K562 (cell line): ENCODE results near the gene CCDC181. TPM values are rescaled to one million over a fixed set of nuclear protein-coding genes. Genes with fewer than 3 reads are reported as not detected.

Experiments
- BDP1 ChIP-seq: IDR thresholded peaks from 3 replicates; pipeline ENCODE4 v1.6.1; 2011; ENCODE audit not compliant: insufficient read length, insufficient read depth
- CC2D1A ChIP-seq: fragments of 450-650 bp; IDR thresholded peaks from 2 replicates; pipeline ENCODE4 v1.6.1; 2017; ENCODE audit warnings: mild to moderate bottlenecking
- CTCFL ChIP-seq: IDR thresholded peaks from 2 replicates; pipeline ENCODE4 v1.6.1; 2011; ENCODE audit warnings: borderline replicate concordance, low read depth, mild to moderate bottlenecking, moderate library complexity, low read length; ENCODE audit not compliant: insufficient read depth, poor library complexity, severe bottlenecking
- DEAF1 ChIP-seq: fragments of 450-650 bp; formaldehyde crosslinking; IDR thresholded peaks from 2 replicates; pipeline ENCODE4 v1.4.0; 2020; ENCODE audit warnings: mild to moderate bottlenecking, moderate library complexity
- EP400 ChIP-seq: fragments of 450-650 bp; IDR thresholded peaks from 2 replicates; pipeline ENCODE4 v1.6.1; 2017; ENCODE audit warnings: antibody characterized with exemption, mild to moderate bottlenecking, moderate library complexity
- GTF2A2 ChIP-seq: IDR thresholded peaks from 2 replicates; pipeline ENCODE4 v1.6.1; 2016; ENCODE audit warnings: mild to moderate bottlenecking, missing genetic modification characterization, missing compliant biosample characterization
- MED1 ChIP-seq: sonication (generic); formaldehyde crosslinking; IDR thresholded peaks from 2 replicates; pipeline ENCODE4 v1.8.1; 2023; ENCODE audit warnings: missing genetic modification reagents, borderline replicate concordance
- NEUROD1 ChIP-seq: fragments of 150-350 bp; IDR thresholded peaks from 2 replicates; pipeline ENCODE4 v1.6.1; 2014; ENCODE audit warnings: borderline replicate concordance, low read length, low read depth; ENCODE audit not compliant: partially characterized antibody
- NFXL1 ChIP-seq: fragments of 450-650 bp; formaldehyde crosslinking; IDR thresholded peaks from 2 replicates; pipeline ENCODE4 v1.4.0; 2021; ENCODE audit warnings: mild to moderate bottlenecking
- NR2F6 ChIP-seq: fragments of 450-650 bp; formaldehyde crosslinking; IDR thresholded peaks from 2 replicates; pipeline ENCODE4 v1.4.0; 2020; ENCODE audit warnings: mild to moderate bottlenecking
- PHB2 ChIP-seq: fragments of 450-650 bp; IDR thresholded peaks from 2 replicates; pipeline ENCODE4 v1.6.1; 2017; ENCODE audit warnings: low read depth
- POLR2B ChIP-seq: fragments of 450-650 bp; IDR thresholded peaks from 2 replicates; pipeline ENCODE4 v1.6.1; 2018; ENCODE audit warnings: low read depth; ENCODE audit not compliant: partially characterized antibody
- TAF7 ChIP-seq: fragments of 450-650 bp; IDR thresholded peaks from 2 replicates; pipeline ENCODE4 v1.6.1; 2016; ENCODE audit warnings: missing genetic modification characterization, missing compliant biosample characterization
- TCF15 ChIP-seq: fragments of 250-450 bp; sonication (Bioruptor Pico); IDR thresholded peaks from 2 replicates; pipeline ENCODE4 v1.8.0; 2022; ENCODE audit warnings: moderate library complexity, mild to moderate bottlenecking, inconsistent platforms
- UBTF ChIP-seq, 2 experiments: IDR thresholded peaks; 2 replicates each; pipeline ENCODE4 v1.6.1; 2012; ENCODE audit warnings: improper control_type of control experiment in 2 of 2, low read depth in 2 of 2, low read length in 2 of 2, borderline replicate concordance in 1 of 2
- ZBTB9 ChIP-seq: fragments of 450-650 bp; formaldehyde crosslinking; IDR thresholded peaks from 2 replicates; pipeline ENCODE4 v1.4.0; 2020; ENCODE audit warnings: mild to moderate bottlenecking, moderate library complexity
- ZNF3 ChIP-seq: fragments of 250-450 bp; sonication (Bioruptor Pico); IDR thresholded peaks from 2 replicates; pipeline ENCODE4 v1.5.0; 2021; ENCODE audit warnings: mild to moderate bottlenecking, moderate library complexity
- ZNF639 ChIP-seq, 2 experiments: fragments of 200-800 bp in 1 of 2; sonication (Bioruptor generic) in 1 of 2; sonication (generic) in 1 of 2; formaldehyde crosslinking in 1 of 2; IDR thresholded peaks in 1 of 2; conservative IDR thresholded peaks in 1 of 2; 2 replicates each; pipeline versions ENCODE4 v1.5.0 to v1.6.1; 2016 to 2020; ENCODE audit warnings: missing compliant biosample characterization in 1 of 2, missing genetic modification characterization in 1 of 2, missing genetic modification reagents in 1 of 2
- polyA plus RNA-seq, 8 experiments: library from polyadenylated mRNA; depleted of rRNA in 4 of 8; stranded (reverse) in 5 of 8; unstranded in 3 of 8; fragments of >200 nt; fragmentation: Nextera tagmentation in 2 of 8; fragmentation: Illumina TruSeq in 1 of 8; extraction: Ambion mirVana in 2 of 8; extraction: Trizol in 1 of 8; gene quantifications; 2 replicates each; pipeline versions ENCODE4 v1.2.1 to v1.2.3, GENCODE V29; 2011 to 2014; ENCODE audit warnings: inconsistent platforms in 1 of 8, missing spikeins in 1 of 8
- total RNA-seq, 7 experiments: library from RNA; depleted of rRNA in 6 of 7; stranded (reverse); fragments of >200 nt in 6 of 7; fragmentation: Illumina TruSeq in 2 of 7; extraction: Trizol in 2 of 7; gene quantifications; 2 replicates each; pipeline versions ENCODE4 v1.2.1 to v1.2.3, GENCODE V29; 2011 to 2021; ENCODE audit warnings: low replicate concordance in 1 of 7

Gene CCDC181
- total and polyA plus RNA-seq, 9 of the 15 experiments (the other 6 are each of a cell fraction or from before 2014, with no cell fraction given), result 0.04 to 0.14 TPM; not detected in 7

GRCh38 chr1:169367686-169368405 lies 59.4 kb downstream of the CCDC181 start, which contains the start of the genes BLZF1 and NME7 (continued):
- TF ChIP-seq TAF7 (peak; percentile 56; the same call in 1 of the 2 replicates), NR2F6 (CRISPR knock-in tag) (no peak), DEAF1 (CRISPR knock-in tag) (no peak), ZNF3 (CRISPR knock-in tag) (no peak), CC2D1A (no peak), PHB2 (no peak), BDP1 (no peak), TCF15 (CRISPR knock-in tag) (no peak), ZBTB9 (CRISPR knock-in tag) (no peak), UBTF (IDR thresholded peaks at IDR 0.05; ENCODE audit: borderline replicate concordance in 1 of 2, low read depth in 2 of 2, low read length in 2 of 2) (peak in 1 of 2 experiments; percentile 57; a peak in 1 of 4 replicates), CTCFL (no peak), GTF2A2 (no peak), ZNF639 (CRISPR knock-in tag; conservative IDR thresholded peaks at IDR 0.05 in 1 of 2, IDR thresholded peaks at IDR 0.05 in 1 of 2) (no peak), NEUROD1 (peak; percentile 57), EP400 (peak; percentile 94), MED1 (CRISPR knock-in tag) (no peak), POLR2B (peak; percentile 73), NFXL1 (CRISPR knock-in tag) (no peak)
